HepG2 (cell line): ENCODE data around the gene MRGPRF. TPM values are rescaled to one million over a fixed set of nuclear protein-coding genes. Genes with fewer than 3 reads are reported as not detected.
A peak's percentile ranks its signal among the peaks of the same experiment; 100 is the strongest.

ENCODE experiments used
- BRD4 ChIP-seq: sonication (generic); formaldehyde crosslinking; IDR thresholded peaks from 2 replicates; pipeline ENCODE4 v1.4.0; 2020; ENCODE audit warnings: missing genetic modification reagents
- KMT2A ChIP-seq: sonication (generic); formaldehyde crosslinking; IDR thresholded peaks from 2 replicates; pipeline ENCODE4 v1.4.0; 2020; ENCODE audit warnings: missing genetic modification reagents
- NKX3-1 ChIP-seq: sonication (generic); formaldehyde crosslinking; IDR thresholded peaks from 2 replicates; pipeline ENCODE4 v1.5.0; 2020; ENCODE audit warnings: missing genetic modification reagents
- SMAD3 ChIP-seq: sonication (generic); formaldehyde crosslinking; IDR thresholded peaks from 2 replicates; pipeline ENCODE4 v1.4.0; 2020; ENCODE audit warnings: missing genetic modification reagents
- TEAD3 ChIP-seq: optimal IDR thresholded peaks from 2 replicates; pipeline ENCODE3; 2016; ENCODE audit warnings: borderline replicate concordance
- ZNF12 ChIP-seq: sonication (generic); formaldehyde crosslinking; IDR thresholded peaks from 2 replicates; pipeline ENCODE4 v1.5.0; 2020; ENCODE audit warnings: missing genetic modification reagents
- ZNF678 ChIP-seq: sonication (generic); formaldehyde crosslinking; IDR thresholded peaks from 2 replicates; pipeline ENCODE4 v1.4.0; 2020; ENCODE audit warnings: mild to moderate bottlenecking, missing genetic modification reagents
- ZNF878 ChIP-seq: sonication (generic); formaldehyde crosslinking; IDR thresholded peaks from 2 replicates; pipeline ENCODE4 v1.8.1; 2023; ENCODE audit warnings: mild to moderate bottlenecking, missing genetic modification reagents, moderate library complexity
- polyA plus RNA-seq, 8 experiments: library from polyadenylated mRNA; depleted of rRNA in 3 of 8; stranded (reverse) in 7 of 8; unstranded in 1 of 8; fragments of >200 nt; fragmentation: Illumina TruSeq in 4 of 8; extraction: Trizol in 4 of 8; gene quantifications; 2 replicates each; pipeline versions ENCODE4 v1.2.1 to v1.2.3, GENCODE V29; 2011 to 2016; ENCODE audit warnings: low read depth in 4 of 8, missing spikeins in 1 of 8, mixed read lengths in 1 of 8; ENCODE audit not compliant: insufficient read depth in 1 of 8
- total RNA-seq, 5 experiments: library from RNA; depleted of rRNA; stranded (reverse); fragments of >200 nt; fragmentation: Illumina TruSeq; extraction: Trizol; gene quantifications; 2 replicates each; pipeline ENCODE4 v1.2.3, GENCODE V29; 2016; ENCODE audit warnings: low read depth in 1 of 5
- TF ChIP-seq, protein P1 (sequence below), 2 experiments: sonication (generic) in 1 of 2; formaldehyde crosslinking in 1 of 2; IDR thresholded peaks; 2 replicates each; pipeline versions ENCODE4 v1.6.1 to v1.9.0; 2014 to 2022; ENCODE audit warnings: antibody characterized with exemption in 1 of 2, borderline replicate concordance in 1 of 2, inconsistent platforms in 1 of 2, low read depth in 1 of 2, missing genetic modification reagents in 1 of 2
- TF ChIP-seq, protein P2 (sequence below): sonication (generic); formaldehyde crosslinking; IDR thresholded peaks from 2 replicates; pipeline ENCODE4 v1.4.0; 2020; ENCODE audit warnings: mild to moderate bottlenecking, missing genetic modification reagents
- TF ChIP-seq, protein P3 (sequence below): sonication (generic); formaldehyde crosslinking; IDR thresholded peaks from 2 replicates; pipeline ENCODE4 v1.5.0; 2020; ENCODE audit warnings: missing genetic modification reagents, mild to moderate bottlenecking, borderline replicate concordance

MRGPRF gene
- total and polyA plus RNA-seq, 2 of the 13 experiments (the other 11 are each of a cell fraction or from before 2014, with no cell fraction given) = not detected

DNA sequence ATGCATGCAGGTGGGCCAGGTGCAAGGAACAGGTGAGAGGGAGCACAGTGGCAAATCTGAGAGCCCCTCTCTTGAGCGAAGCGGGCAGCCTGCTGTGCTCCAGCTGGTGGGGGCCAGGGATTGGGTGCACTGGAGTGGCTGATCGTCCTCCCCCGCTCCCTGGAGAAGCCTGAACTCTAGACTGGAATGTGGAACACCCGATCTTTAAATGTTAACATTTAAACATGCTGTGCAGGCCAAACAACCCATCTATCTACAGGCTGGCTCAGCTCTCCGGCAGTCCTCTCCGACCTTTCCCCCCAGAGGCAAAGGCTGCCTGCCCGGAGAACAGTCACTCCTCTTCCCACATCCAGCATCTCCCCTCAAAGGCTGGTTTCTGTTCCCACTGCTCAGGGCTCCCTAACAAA lies 5.1 kb downstream of the MRGPRF start (continued):
- TF ChIP-seq, protein P1, sequence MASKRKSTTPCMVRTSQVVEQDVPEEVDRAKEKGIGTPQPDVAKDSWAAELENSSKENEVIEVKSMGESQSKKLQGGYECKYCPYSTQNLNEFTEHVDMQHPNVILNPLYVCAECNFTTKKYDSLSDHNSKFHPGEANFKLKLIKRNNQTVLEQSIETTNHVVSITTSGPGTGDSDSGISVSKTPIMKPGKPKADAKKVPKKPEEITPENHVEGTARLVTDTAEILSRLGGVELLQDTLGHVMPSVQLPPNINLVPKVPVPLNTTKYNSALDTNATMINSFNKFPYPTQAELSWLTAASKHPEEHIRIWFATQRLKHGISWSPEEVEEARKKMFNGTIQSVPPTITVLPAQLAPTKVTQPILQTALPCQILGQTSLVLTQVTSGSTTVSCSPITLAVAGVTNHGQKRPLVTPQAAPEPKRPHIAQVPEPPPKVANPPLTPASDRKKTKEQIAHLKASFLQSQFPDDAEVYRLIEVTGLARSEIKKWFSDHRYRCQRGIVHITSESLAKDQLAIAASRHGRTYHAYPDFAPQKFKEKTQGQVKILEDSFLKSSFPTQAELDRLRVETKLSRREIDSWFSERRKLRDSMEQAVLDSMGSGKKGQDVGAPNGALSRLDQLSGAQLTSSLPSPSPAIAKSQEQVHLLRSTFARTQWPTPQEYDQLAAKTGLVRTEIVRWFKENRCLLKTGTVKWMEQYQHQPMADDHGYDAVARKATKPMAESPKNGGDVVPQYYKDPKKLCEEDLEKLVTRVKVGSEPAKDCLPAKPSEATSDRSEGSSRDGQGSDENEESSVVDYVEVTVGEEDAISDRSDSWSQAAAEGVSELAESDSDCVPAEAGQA (IDR thresholded peaks at IDR 0.05; ENCODE audit: low read depth) = no peak
- TF ChIP-seq, protein P1 (CRISPR knock-in tag; IDR thresholded peaks at IDR 0.05; ENCODE audit: borderline replicate concordance) = no peak
- TF ChIP-seq, protein P2, sequence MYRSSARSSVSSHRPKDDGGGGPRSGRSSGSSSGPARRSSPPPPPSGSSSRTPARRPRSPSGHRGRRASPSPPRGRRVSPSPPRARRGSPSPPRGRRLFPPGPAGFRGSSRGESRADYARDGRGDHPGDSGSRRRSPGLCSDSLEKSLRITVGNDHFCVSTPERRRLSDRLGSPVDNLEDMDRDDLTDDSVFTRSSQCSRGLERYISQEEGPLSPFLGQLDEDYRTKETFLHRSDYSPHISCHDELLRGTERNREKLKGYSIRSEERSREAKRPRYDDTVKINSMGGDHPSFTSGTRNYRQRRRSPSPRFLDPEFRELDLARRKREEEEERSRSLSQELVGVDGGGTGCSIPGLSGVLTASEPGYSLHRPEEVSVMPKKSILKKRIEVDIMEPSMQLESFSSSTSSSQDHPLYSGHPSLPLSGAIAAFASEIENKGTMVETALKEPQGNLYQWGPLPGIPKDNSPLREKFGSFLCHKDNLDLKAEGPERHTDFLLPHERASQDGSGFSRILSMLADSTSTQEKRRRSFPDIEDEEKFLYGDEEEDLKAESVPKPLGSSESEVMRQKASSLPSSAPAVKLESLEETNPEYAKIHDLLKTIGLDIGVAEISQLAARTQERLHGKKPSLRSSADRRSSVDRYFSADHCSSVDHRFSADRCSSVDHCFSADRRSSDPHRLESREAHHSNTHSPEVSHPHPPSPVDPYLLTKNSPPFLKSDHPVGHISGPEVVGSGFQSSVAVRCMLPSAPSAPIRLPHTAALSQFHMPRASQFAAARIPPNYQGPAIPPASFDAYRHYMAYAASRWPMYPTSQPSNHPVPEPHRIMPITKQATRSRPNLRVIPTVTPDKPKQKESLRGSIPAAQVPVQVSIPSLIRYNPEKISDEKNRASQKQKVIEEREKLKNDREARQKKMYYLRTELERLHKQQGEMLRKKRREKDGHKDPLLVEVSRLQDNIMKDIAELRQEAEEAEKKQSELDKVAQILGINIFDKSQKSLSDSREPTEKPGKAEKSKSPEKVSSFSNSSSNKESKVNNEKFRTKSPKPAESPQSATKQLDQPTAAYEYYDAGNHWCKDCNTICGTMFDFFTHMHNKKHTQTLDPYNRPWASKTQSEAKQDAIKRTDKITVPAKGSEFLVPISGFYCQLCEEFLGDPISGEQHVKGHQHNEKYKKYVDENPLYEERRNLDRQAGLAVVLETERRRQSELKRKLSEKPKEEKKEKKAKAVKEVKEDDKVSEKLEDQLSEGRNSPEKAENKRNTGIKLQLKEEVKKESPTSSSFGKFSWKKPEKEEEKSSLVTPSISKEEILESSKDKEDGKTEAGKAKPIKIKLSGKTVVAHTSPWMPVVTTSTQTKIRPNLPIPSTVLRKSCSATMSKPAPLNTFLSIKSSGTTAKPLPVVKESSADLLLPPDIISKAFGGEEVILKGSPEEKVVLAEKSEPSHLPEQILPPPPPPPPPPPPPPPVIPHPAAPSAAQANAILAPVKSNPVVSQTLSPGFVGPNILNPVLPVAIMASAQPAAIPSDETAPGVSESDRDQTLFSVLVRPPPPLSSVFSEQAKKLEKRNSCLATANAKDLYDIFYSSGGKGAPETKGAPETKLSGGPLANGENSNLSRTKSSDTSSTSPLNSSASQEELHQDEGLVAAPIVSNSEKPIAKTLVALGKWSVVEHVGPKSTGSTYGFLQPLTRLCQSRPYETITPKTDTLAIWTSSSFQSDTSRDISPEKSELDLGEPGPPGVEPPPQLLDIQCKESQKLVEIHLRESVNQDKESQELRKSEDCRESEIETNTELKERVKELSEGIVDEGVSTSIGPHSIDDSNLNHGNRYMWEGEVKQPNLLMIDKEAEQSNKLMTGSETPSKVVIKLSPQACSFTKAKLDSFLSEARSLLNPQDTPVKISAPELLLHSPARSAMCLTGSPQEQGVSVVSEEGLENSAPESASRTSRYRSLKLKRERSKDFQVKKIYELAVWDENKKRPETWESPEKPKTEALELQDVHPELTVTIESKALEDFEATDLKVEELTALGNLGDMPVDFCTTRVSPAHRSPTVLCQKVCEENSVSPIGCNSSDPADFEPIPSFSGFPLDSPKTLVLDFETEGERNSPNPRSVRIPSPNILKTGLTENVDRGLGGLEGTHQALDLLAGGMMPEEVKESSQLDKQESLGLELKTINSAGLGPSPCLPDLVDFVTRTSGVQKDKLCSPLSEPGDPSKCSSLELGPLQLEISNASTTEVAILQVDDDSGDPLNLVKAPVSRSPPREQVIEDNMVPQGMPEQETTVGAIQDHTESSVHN (CRISPR knock-in tag) = no peak
- TF ChIP-seq TEAD3 (CRISPR knock-in tag) = peak; percentile 87
- TF ChIP-seq SMAD3 (CRISPR knock-in tag) = no peak
- TF ChIP-seq BRD4 (CRISPR knock-in tag) = no peak
- TF ChIP-seq, protein P3, sequence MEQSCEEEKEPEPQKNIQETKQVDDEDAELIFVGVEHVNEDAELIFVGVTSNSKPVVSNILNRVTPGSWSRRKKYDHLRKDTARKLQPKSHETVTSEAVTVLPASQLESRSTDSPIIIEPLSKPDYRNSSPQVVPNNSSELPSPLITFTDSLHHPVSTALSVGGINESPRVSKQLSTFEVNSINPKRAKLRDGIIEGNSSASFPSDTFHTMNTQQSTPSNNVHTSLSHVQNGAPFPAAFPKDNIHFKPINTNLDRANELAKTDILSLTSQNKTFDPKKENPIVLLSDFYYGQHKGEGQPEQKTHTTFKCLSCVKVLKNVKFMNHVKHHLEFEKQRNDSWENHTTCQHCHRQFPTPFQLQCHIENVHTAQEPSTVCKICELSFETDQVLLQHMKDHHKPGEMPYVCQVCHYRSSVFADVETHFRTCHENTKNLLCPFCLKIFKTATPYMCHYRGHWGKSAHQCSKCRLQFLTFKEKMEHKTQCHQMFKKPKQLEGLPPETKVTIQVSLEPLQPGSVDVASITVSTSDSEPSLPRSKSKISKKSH = no peak
- no peak for TF ChIP-seq ZNF878
- TF ChIP-seq NKX3-1 (CRISPR knock-in tag) = no peak
- TF ChIP-seq KMT2A (CRISPR knock-in tag) = no peak
- no peak for TF ChIP-seq ZNF12 (CRISPR knock-in tag)
- TF ChIP-seq ZNF678 (CRISPR knock-in tag) = no peak
